GM12878 (cell line): Measurements from ENCODE around the gene LTBP3. TPM values are rescaled to one million over a fixed set of nuclear protein-coding genes. Genes with fewer than 3 reads are reported as not detected.

Source experiments
- BACH1 ChIP-seq: fragments of 450-650 bp; IDR thresholded peaks from 2 replicates; pipeline ENCODE4 v1.6.1; 2017; ENCODE audit warnings: mild to moderate bottlenecking, borderline replicate concordance
- EP300 ChIP-seq, 2 experiments: fragments of 150-350 bp in 1 of 2; IDR thresholded peaks; 2 replicates each; pipeline ENCODE4 v1.6.1; 2011 to 2012; ENCODE audit warnings: low read depth in 2 of 2, low read length in 2 of 2, borderline replicate concordance in 1 of 2, improper control_type of control experiment in 1 of 2, inconsistent platforms in 1 of 2; ENCODE audit not compliant: control insufficient read depth in 1 of 2
- GATAD2B ChIP-seq: fragments of 450-650 bp; conservative IDR thresholded peaks from 2 replicates; pipeline ENCODE4 v1.6.1; 2017; ENCODE audit warnings: low read depth, mild to moderate bottlenecking, moderate library complexity
- HDGF ChIP-seq: fragments of 450-650 bp; IDR thresholded peaks from 2 replicates; pipeline ENCODE4 v1.6.1; 2016; ENCODE audit warnings: antibody characterized with exemption
- LARP7 ChIP-seq: fragments of 450-650 bp; IDR thresholded peaks from 2 replicates; pipeline ENCODE4 v1.6.1; 2017; ENCODE audit warnings: mild to moderate bottlenecking
- PAX5 ChIP-seq: IDR thresholded peaks from 2 replicates; pipeline ENCODE4 v1.6.1; 2011; ENCODE audit warnings: low read depth, low read length, borderline replicate concordance
- RELA ChIP-seq: fragments of 450-650 bp; IDR thresholded peaks from 2 replicates; pipeline ENCODE4 v1.8.0; 2014; ENCODE audit warnings: borderline replicate concordance; ENCODE audit not compliant: partially characterized antibody
- SMARCA5 ChIP-seq: fragments of 450-650 bp; IDR thresholded peaks from 2 replicates; pipeline ENCODE4 v1.6.1; 2017; ENCODE audit warnings: mild to moderate bottlenecking
- SMC3 ChIP-seq: IDR thresholded peaks from 2 replicates; pipeline ENCODE4 v1.6.1; 2011; ENCODE audit warnings: low read length, improper control_type of control experiment, borderline replicate concordance
- SREBF1 ChIP-seq: IDR thresholded peaks from 2 replicates; pipeline ENCODE4 v1.6.1; 2012; ENCODE audit warnings: mild to moderate bottlenecking, low read length
- polyA plus RNA-seq, 11 experiments: library from polyadenylated mRNA; depleted of rRNA in 4 of 11; unstranded in 6 of 11; stranded (reverse) in 5 of 11; fragments of >200 nt; fragmentation: Nextera tagmentation in 4 of 11; fragmentation: Illumina TruSeq in 1 of 11; extraction: Ambion mirVana in 4 of 11; extraction: Trizol in 1 of 11; gene quantifications; 1 replicate in 1 of 11; 2 replicates in 10 of 11; pipeline versions ENCODE4 v1.2.1 to v1.2.3, GENCODE V29; 2011 to 2016; ENCODE audit warnings: inconsistent platforms in 2 of 11, missing spikeins in 2 of 11, low read depth in 1 of 11
- total RNA-seq, 4 experiments: library from RNA; depleted of rRNA in 3 of 4; stranded (reverse); fragments of >200 nt in 3 of 4; fragmentation: Illumina TruSeq in 1 of 4; extraction: Trizol in 1 of 4; gene quantifications; 2 replicates each; pipeline versions ENCODE4 v1.2.1 to v1.2.3, GENCODE V29; 2013 to 2021
- TF ChIP-seq, protein P1 (sequence below): fragments of 450-650 bp; conservative IDR thresholded peaks from 2 replicates; pipeline ENCODE4 v1.6.1; 2017; ENCODE audit warnings: mild to moderate bottlenecking, moderate library complexity
- TF ChIP-seq, protein P2 (sequence below): fragments of 450-650 bp; IDR thresholded peaks from 2 replicates; pipeline ENCODE4 v1.6.1; 2017; ENCODE audit warnings: mild to moderate bottlenecking, moderate library complexity
- TF ChIP-seq, protein P3 (sequence below): IDR thresholded peaks from 2 replicates; pipeline ENCODE4 v1.6.1; 2011; ENCODE audit warnings: mild to moderate bottlenecking, low read depth, low read length, moderate library complexity; ENCODE audit not compliant: insufficient replicate concordance
- TF ChIP-seq, protein P4 (sequence below): fragments of 450-650 bp; IDR thresholded peaks from 2 replicates; pipeline ENCODE4 v1.6.1; 2018; ENCODE audit warnings: mild to moderate bottlenecking, low read depth, moderate library complexity; ENCODE audit not compliant: partially characterized antibody

The LTBP3 gene
- total and polyA plus RNA-seq, 10 of the 15 experiments (the other 5 are each of a cell fraction or from before 2014, with no cell fraction given): 2.2 to 12.2 (median 6.2) TPM; not detected in 2

DNA sequence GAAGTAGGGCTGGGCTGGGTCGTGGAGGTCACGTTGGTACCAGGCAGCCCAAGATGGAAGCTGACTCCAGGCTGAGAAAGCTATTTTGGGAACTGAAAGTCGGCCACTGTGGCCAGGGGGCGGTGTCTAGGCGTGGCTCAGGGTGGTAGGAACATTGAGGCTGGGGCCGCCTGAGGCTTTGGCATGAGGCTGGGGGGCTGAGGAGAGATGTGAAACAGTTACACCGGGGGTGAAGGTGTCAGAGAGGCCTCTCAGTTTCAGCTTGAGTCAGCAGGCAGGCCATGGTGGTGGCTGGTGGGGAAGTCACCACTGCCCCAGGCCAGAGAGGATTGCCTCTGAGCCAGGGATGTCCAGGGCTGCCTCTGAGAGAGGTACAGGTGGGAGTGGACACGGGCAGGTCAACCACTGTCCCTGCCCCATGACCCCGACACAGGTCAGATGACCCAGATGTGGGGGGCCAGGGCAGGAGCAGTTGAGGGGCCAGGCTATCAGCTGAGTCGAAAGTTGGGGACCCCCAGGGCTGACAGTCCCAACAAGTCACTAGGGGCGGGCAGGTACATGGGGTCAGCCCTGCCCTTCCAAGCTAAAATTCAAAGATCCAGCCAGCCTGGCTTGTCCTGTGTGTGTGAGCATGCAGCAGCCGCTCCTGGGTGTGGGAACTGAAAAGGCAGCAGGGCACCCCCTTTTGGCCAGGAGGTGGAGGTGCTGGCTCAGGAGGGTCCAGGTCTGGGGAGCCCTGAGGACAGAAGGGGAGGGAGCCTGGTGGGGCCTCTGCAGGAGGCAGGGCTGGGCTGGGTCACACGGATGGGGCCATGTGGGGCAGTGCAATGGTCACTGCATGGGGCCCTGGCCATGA lies 30.3 kb upstream of the LTBP3 start (continued):
- TF ChIP-seq, protein P1, sequence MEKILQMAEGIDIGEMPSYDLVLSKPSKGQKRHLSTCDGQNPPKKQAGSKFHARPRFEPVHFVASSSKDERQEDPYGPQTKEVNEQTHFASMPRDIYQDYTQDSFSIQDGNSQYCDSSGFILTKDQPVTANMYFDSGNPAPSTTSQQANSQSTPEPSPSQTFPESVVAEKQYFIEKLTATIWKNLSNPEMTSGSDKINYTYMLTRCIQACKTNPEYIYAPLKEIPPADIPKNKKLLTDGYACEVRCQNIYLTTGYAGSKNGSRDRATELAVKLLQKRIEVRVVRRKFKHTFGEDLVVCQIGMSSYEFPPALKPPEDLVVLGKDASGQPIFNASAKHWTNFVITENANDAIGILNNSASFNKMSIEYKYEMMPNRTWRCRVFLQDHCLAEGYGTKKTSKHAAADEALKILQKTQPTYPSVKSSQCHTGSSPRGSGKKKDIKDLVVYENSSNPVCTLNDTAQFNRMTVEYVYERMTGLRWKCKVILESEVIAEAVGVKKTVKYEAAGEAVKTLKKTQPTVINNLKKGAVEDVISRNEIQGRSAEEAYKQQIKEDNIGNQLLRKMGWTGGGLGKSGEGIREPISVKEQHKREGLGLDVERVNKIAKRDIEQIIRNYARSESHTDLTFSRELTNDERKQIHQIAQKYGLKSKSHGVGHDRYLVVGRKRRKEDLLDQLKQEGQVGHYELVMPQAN: peak; percentile 79
- TF ChIP-seq BACH1 (peak; percentile 90; the same call in 1 of the 2 replicates), RELA (peak; percentile 41), EP300 (IDR thresholded peaks at IDR 0.05; ENCODE audit: borderline replicate concordance in 1 of 2, control insufficient read depth in 1 of 2, low read depth in 2 of 2, low read length in 2 of 2) (peak; percentile 82 to 95), SREBF1 (no peak), PAX5 (peak; percentile 88), LARP7 (peak; percentile 87), GATAD2B (peak; percentile 99), HDGF (peak; percentile 20; the same call in 1 of the 2 replicates), SMARCA5 (peak; percentile 99), SMC3 (peak; percentile 58)
- TF ChIP-seq, protein P2, sequence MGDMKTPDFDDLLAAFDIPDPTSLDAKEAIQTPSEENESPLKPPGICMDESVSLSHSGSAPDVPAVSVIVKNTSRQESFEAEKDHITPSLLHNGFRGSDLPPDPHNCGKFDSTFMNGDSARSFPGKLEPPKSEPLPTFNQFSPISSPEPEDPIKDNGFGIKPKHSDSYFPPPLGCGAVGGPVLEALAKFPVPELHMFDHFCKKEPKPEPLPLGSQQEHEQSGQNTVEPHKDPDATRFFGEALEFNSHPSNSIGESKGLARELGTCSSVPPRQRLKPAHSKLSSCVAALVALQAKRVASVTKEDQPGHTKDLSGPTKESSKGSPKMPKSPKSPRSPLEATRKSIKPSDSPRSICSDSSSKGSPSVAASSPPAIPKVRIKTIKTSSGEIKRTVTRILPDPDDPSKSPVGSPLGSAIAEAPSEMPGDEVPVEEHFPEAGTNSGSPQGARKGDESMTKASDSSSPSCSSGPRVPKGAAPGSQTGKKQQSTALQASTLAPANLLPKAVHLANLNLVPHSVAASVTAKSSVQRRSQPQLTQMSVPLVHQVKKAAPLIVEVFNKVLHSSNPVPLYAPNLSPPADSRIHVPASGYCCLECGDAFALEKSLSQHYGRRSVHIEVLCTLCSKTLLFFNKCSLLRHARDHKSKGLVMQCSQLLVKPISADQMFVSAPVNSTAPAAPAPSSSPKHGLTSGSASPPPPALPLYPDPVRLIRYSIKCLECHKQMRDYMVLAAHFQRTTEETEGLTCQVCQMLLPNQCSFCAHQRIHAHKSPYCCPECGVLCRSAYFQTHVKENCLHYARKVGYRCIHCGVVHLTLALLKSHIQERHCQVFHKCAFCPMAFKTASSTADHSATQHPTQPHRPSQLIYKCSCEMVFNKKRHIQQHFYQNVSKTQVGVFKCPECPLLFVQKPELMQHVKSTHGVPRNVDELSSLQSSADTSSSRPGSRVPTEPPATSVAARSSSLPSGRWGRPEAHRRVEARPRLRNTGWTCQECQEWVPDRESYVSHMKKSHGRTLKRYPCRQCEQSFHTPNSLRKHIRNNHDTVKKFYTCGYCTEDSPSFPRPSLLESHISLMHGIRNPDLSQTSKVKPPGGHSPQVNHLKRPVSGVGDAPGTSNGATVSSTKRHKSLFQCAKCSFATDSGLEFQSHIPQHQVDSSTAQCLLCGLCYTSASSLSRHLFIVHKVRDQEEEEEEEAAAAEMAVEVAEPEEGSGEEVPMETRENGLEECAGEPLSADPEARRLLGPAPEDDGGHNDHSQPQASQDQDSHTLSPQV: no peak
- TF ChIP-seq, protein P3, sequence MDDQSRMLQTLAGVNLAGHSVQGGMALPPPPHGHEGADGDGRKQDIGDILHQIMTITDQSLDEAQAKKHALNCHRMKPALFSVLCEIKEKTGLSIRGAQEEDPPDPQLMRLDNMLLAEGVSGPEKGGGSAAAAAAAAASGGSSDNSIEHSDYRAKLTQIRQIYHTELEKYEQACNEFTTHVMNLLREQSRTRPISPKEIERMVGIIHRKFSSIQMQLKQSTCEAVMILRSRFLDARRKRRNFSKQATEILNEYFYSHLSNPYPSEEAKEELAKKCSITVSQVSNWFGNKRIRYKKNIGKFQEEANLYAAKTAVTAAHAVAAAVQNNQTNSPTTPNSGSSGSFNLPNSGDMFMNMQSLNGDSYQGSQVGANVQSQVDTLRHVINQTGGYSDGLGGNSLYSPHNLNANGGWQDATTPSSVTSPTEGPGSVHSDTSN: peak; percentile 44
- TF ChIP-seq, protein P4, sequence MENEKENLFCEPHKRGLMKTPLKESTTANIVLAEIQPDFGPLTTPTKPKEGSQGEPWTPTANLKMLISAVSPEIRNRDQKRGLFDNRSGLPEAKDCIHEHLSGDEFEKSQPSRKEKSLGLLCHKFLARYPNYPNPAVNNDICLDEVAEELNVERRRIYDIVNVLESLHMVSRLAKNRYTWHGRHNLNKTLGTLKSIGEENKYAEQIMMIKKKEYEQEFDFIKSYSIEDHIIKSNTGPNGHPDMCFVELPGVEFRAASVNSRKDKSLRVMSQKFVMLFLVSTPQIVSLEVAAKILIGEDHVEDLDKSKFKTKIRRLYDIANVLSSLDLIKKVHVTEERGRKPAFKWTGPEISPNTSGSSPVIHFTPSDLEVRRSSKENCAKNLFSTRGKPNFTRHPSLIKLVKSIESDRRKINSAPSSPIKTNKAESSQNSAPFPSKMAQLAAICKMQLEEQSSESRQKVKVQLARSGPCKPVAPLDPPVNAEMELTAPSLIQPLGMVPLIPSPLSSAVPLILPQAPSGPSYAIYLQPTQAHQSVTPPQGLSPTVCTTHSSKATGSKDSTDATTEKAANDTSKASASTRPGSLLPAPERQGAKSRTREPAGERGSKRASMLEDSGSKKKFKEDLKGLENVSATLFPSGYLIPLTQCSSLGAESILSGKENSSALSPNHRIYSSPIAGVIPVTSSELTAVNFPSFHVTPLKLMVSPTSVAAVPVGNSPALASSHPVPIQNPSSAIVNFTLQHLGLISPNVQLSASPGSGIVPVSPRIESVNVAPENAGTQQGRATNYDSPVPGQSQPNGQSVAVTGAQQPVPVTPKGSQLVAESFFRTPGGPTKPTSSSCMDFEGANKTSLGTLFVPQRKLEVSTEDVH: peak; percentile 57
